ENCODE measurements around the gene CA10. TPM values are rescaled to one million over a fixed set of nuclear protein-coding genes. Genes with fewer than 3 reads are reported as not detected.

CA10 gene
- total and polyA plus RNA-seq, 2 experiments from 2014 or later, result not detected

- Histone ChIP-seq H3K4me2 (ENCODE audit: unreplicated experiment) (no peak overlapping the region), H3K9me3 (ENCODE audit: low read depth) (no peaks in the 10 kb centered on the region), H3K4me1 (ENCODE audit: insufficient read depth) (no peaks in the 10 kb centered on the region), H3F3A (ENCODE audit: insufficient read depth) (no peaks in the 10 kb centered on the region), H3K9ac (no peak overlapping the region), H2AFZ (no peak overlapping the region), H3K27ac (no peak overlapping the region), H3K4me3 (no peak overlapping the region), H3K36me3 (ENCODE audit: low read depth) (no peaks in the 10 kb centered on the region), H3K9me2 (ENCODE audit: insufficient read depth) (no peaks in the 10 kb centered on the region), H3K79me2 (ENCODE audit: insufficient read depth) (no peaks in the 10 kb centered on the region), H3K27me3 (replicated peaks; ENCODE audit: insufficient read depth) (no peaks in the 10 kb centered on the region), H4K20me1 (ENCODE audit: insufficient read depth) (no peaks in the 10 kb centered on the region)
- DNase-seq, result no peak
- in situ Hi-C loops (cut with MboI), result no loop called here
- WGBS, 2 experiments (ENCODE audit: low coverage in 1 of 2, low lambda C conversion rate in 2 of 2, missing lambda C conversion rate in 2 of 2), result 12 to 14% methylated on average over 3 of the region's 3 CpGs
- TF ChIP-seq EZH2phosphoT487 (IDR thresholded peaks at IDR 0.05; ENCODE audit: insufficient read depth, low read depth) (no peak), EZH2 (IDR thresholded peaks at IDR 0.05; ENCODE audit: insufficient read depth, poor library complexity, severe bottlenecking) (no peak)
These were observed 439.5 kb downstream of the CA10 start for GRCh38 chr17:51718983-51719382.

DNA sequence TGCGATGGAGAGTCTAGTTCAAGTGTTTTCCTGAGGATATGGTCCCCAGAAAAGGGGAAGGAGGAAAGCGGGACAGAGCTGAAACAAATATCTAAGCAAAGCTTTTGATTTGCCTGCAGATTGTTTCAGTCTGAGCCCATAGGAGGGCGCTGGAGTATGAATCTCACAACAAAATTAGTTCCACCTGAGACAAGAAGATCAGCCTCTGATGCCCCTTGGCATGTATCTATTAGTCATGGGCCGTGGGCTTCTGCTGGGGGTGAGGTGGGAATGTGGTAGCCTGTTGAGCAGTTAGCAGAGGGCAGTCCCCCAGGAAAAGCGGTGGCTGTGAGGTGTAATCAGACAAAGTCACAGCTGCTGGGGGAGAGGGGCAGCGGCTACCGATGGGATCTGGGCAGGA, 446.9 kb downstream of the CA10 start:
- in situ Hi-C loops (cut with MboI), result no loop called here
- H3K4me3 ChIP-seq, result no peak overlapping the region

DNA sequence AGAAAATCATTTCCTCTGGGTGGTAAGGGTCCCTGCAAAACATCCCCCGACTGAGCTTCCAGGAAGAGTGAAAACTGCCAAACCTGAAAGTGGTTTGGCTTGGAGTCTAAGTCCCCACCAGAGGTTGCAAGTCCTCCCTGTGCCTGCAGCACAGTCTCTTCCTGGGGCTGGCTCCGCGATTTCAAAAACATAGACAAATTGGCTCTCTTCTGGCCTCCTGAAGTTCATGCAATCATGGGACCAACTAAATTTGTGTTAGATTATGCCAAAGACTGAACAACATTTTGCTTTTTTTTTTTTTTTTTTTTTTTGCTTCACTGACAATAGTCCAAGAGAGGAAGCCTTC, 447.9 kb downstream of the CA10 start:
- TF ChIP-seq EZH2 (IDR thresholded peaks at IDR 0.05; ENCODE audit: insufficient read depth, poor library complexity, severe bottlenecking), result no peak
- TF ChIP-seq EZH2phosphoT487 (IDR thresholded peaks at IDR 0.05; ENCODE audit: insufficient read depth, low read depth), result no peak
- Histone ChIP-seq H3K4me3 (no peak overlapping the region), H3K4me1 (ENCODE audit: insufficient read depth) (no peaks in the 10 kb centered on the region), H3K4me2 (ENCODE audit: unreplicated experiment) (no peak overlapping the region), H3K27ac (no peak overlapping the region), H3K9me2 (ENCODE audit: insufficient read depth) (no peaks in the 10 kb centered on the region), H3K36me3 (ENCODE audit: low read depth) (no peaks in the 10 kb centered on the region), H3K79me2 (ENCODE audit: insufficient read depth) (no peaks in the 10 kb centered on the region), H3K27me3 (replicated peaks; ENCODE audit: insufficient read depth) (no peaks in the 10 kb centered on the region), H3F3A (ENCODE audit: insufficient read depth) (no peaks in the 10 kb centered on the region), H2AFZ (no peak overlapping the region), H3K9me3 (ENCODE audit: low read depth) (no peaks in the 10 kb centered on the region), H4K20me1 (ENCODE audit: insufficient read depth) (no peaks in the 10 kb centered on the region), H3K9ac (no peak overlapping the region)
- DNase-seq, result no peak
- in situ Hi-C loops (cut with MboI), result no loop called here
- 0% methylated on average over 3 of the region's 3 CpGs for WGBS, 2 experiments (ENCODE audit: low coverage in 1 of 2, low lambda C conversion rate in 2 of 2, missing lambda C conversion rate in 2 of 2)

More for the DNA sequence above, 446.9 kb downstream of the CA10 start:
- Histone ChIP-seq H3K4me1 (ENCODE audit: insufficient read depth) (no peaks in the 10 kb centered on the region), H3K9ac (no peak overlapping the region), H3K36me3 (ENCODE audit: low read depth) (no peaks in the 10 kb centered on the region), H3K9me3 (ENCODE audit: low read depth) (no peaks in the 10 kb centered on the region), H3K9me2 (ENCODE audit: insufficient read depth) (no peaks in the 10 kb centered on the region), H3K79me2 (ENCODE audit: insufficient read depth) (no peaks in the 10 kb centered on the region), H3K27ac (no peak overlapping the region), H2AFZ (no peak overlapping the region), H3F3A (ENCODE audit: insufficient read depth) (no peaks in the 10 kb centered on the region), H3K27me3 (replicated peaks; ENCODE audit: insufficient read depth) (no peaks in the 10 kb centered on the region), H4K20me1 (ENCODE audit: insufficient read depth) (no peaks in the 10 kb centered on the region), H3K4me2 (ENCODE audit: unreplicated experiment) (no peak overlapping the region)
- 43 to 44% methylated on average over 7 of the region's 7 CpGs for WGBS, 2 experiments (ENCODE audit: low coverage in 1 of 2, low lambda C conversion rate in 2 of 2, missing lambda C conversion rate in 2 of 2)
- DNase-seq, result no peak
- TF ChIP-seq EZH2phosphoT487 (IDR thresholded peaks at IDR 0.05; ENCODE audit: insufficient read depth, low read depth), result no peak
- TF ChIP-seq EZH2 (IDR thresholded peaks at IDR 0.05; ENCODE audit: insufficient read depth, poor library complexity, severe bottlenecking), result no peak

- 1 to 6% methylated on average over 7 of the region's 7 CpGs for WGBS, 2 experiments (ENCODE audit: low coverage in 1 of 2, low lambda C conversion rate in 2 of 2, missing lambda C conversion rate in 2 of 2)
- in situ Hi-C loops (cut with MboI), result no loop called here
These were observed 448.6 kb downstream of the CA10 start for GRCh38 chr17:51709694-51710633.

More at GRCh38 chr17:51709694-51710633, 448.6 kb downstream of the CA10 start:
- no peak for DNase-seq
- Histone ChIP-seq H3K4me2 (ENCODE audit: unreplicated experiment) (no peak overlapping the region), H3K36me3 (ENCODE audit: low read depth) (no peaks in the 10 kb centered on the region), H3F3A (ENCODE audit: insufficient read depth) (no peaks in the 10 kb centered on the region), H3K9me2 (ENCODE audit: insufficient read depth) (no peaks in the 10 kb centered on the region), H3K4me3 (no peak overlapping the region), H3K79me2 (ENCODE audit: insufficient read depth) (no peaks in the 10 kb centered on the region), H3K27ac (no peak overlapping the region), H3K27me3 (replicated peaks; ENCODE audit: insufficient read depth) (no peaks in the 10 kb centered on the region), H4K20me1 (ENCODE audit: insufficient read depth) (no peaks in the 10 kb centered on the region), H2AFZ (no peak overlapping the region), H3K4me1 (ENCODE audit: insufficient read depth) (no peaks in the 10 kb centered on the region), H3K9me3 (ENCODE audit: low read depth) (no peaks in the 10 kb centered on the region), H3K9ac (no peak overlapping the region)
- TF ChIP-seq EZH2 (IDR thresholded peaks at IDR 0.05; ENCODE audit: insufficient read depth, poor library complexity, severe bottlenecking), result no peak
